ENCODE data around the gene AK9. TPM values are rescaled to one million over a fixed set of nuclear protein-coding genes. Genes with fewer than 3 reads are reported as not detected.

AK9 gene
- total and polyA plus RNA-seq, 2 of the 4 experiments (the other 2 are of a cell fraction), result 1.7 to 1.8 TPM

DNA sequence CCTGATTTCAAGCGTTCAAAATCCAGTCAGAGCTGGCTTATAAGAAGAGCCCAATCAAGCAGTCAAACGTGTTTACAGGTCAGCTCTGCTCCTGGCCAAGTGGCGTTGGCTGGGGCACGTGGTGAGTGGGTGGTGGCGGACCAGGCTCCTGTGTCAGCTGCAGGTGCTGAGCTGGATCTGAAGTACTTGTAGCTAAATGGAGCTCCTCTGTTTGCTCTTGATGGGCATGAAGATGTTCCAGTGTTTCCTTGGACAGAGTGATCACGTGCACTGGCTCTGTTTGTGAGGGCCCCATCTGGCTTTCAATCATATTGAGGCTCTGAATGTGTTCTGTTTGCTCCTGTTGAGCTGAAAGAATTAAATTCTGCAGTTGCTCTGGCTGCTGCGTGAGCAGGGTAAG, 225.2 kb downstream of the AK9 start:
- Histone ChIP-seq H3K4me3 (ENCODE audit: insufficient read depth, low read depth, low read length) (no peak overlapping the region), H3K9ac (ENCODE audit: low read depth, low read length) (no peak overlapping the region), H4K91ac (ENCODE audit: insufficient read depth, low read depth, low read length) (no peak overlapping the region), H4K5ac (ENCODE audit: low read depth, low read length) (no peak overlapping the region), H3K4ac (ENCODE audit: low read depth, low read length) (no peak overlapping the region), H2BK5ac (ENCODE audit: low read depth, low read length, poor library complexity, severe bottlenecking) (no peak overlapping the region), H3K27me3 (ENCODE audit: control insufficient read depth, insufficient read depth, low read length) (no peaks in the 10 kb centered on the region), H4K20me1 (ENCODE audit: insufficient read depth, low read length) (no peaks in the 10 kb centered on the region; the same call in 1 of the 2 replicates), H3K36me3 (ENCODE audit: control insufficient read depth, insufficient read depth, low read length) (peaks cover 35% of the 10 kb centered on the region), H2BK120ac (ENCODE audit: low read depth, low read length) (no peak overlapping the region), H2AK5ac (ENCODE audit: low read depth, low read length) (no peak overlapping the region), H3K9me3 (ENCODE audit: control insufficient read depth, insufficient read depth, low read length) (no peaks in the 10 kb centered on the region), H2BK20ac (ENCODE audit: low read depth, low read length) (no peak overlapping the region), H3K18ac (ENCODE audit: low read depth, low read length) (no peak overlapping the region), H3K4me2 (ENCODE audit: low read depth, low read length) (no peak overlapping the region), H2BK15ac (ENCODE audit: low read depth, low read length) (no peak overlapping the region), H3K4me1 (ENCODE audit: control insufficient read depth, insufficient read depth, low read length) (peaks cover 5% of the 10 kb centered on the region), H3K14ac (replicated peaks; ENCODE audit: low read depth, low read length) (no peak overlapping the region), H3K9me1 (ENCODE audit: insufficient read depth, low read length) (peaks cover 7% of the 10 kb centered on the region), H3K56ac (ENCODE audit: extremely low read depth, insufficient read depth, low read length) (no peak overlapping the region), H4K8ac (ENCODE audit: low read depth in 2 of 2, low read length in 2 of 2) (no peak overlapping the region), H2AK9ac (replicated peaks; ENCODE audit: low read depth, low read length, poor library complexity) (no peak overlapping the region), H3K23ac (ENCODE audit: low read depth, low read length) (no peak overlapping the region), H3K79me1 (ENCODE audit: low read depth in 1 of 2, low read length in 2 of 2) (peaks cover 15 to 39% of the 10 kb centered on the region in 2 experiments; a peak in 3 of 4 replicates), H3K27ac (ENCODE audit: insufficient read depth, low read length) (no peak overlapping the region), H2AFZ (replicated peaks; ENCODE audit: low read length, poor library complexity) (no peak overlapping the region)
- ATAC-seq (ENCODE audit: low read depth), result no peak
- CTCF ChIA-PET, result no interaction called here
- TF ChIP-seq RFX5 (IDR thresholded peaks at IDR 0.05; ENCODE audit: low read depth, low read length), result no peak
- TF ChIP-seq CTCF (conservative IDR thresholded peaks at IDR 0.05; ENCODE audit: low read depth, low read length), result no peak
- no peak for TF ChIP-seq CEBPB (IDR thresholded peaks at IDR 0.05; ENCODE audit: low read depth, low read length)
- TF ChIP-seq RAD21 (IDR thresholded peaks at IDR 0.05; ENCODE audit: low read length), result no peak
- TF ChIP-seq NFE2L2 (IDR thresholded peaks at IDR 0.05; ENCODE audit: low read depth, low read length), result no peak
- no peak for TF ChIP-seq MXI1 (IDR thresholded peaks at IDR 0.05; ENCODE audit: borderline replicate concordance, low read depth, low read length)
- TF ChIP-seq MAZ (IDR thresholded peaks at IDR 0.05; ENCODE audit: borderline replicate concordance, low read depth, low read length), result no peak
- no peak for TF ChIP-seq SMC3 (IDR thresholded peaks at IDR 0.05; ENCODE audit: low read depth, low read length)
- no peak for TF ChIP-seq FOS (IDR thresholded peaks at IDR 0.05; ENCODE audit: low read depth, low read length)
- TF ChIP-seq RCOR1 (IDR thresholded peaks at IDR 0.05; ENCODE audit: insufficient replicate concordance, low read length), result no peak
- TF ChIP-seq MAFK (IDR thresholded peaks at IDR 0.05; ENCODE audit: low read depth, low read length), result no peak
- no peak for TF ChIP-seq BHLHE40 (IDR thresholded peaks at IDR 0.05; ENCODE audit: low read depth, low read length)
- no peak for TF ChIP-seq CHD1 (IDR thresholded peaks at IDR 0.05; ENCODE audit: low read depth, low read length)
- TF ChIP-seq ELK1 (IDR thresholded peaks at IDR 0.05; ENCODE audit: borderline replicate concordance, low read depth, low read length), result no peak
- TF ChIP-seq POLR2A (IDR thresholded peaks at IDR 0.05; ENCODE audit: low read depth, low read length), result no peak
- TF ChIP-seq, protein P1, sequence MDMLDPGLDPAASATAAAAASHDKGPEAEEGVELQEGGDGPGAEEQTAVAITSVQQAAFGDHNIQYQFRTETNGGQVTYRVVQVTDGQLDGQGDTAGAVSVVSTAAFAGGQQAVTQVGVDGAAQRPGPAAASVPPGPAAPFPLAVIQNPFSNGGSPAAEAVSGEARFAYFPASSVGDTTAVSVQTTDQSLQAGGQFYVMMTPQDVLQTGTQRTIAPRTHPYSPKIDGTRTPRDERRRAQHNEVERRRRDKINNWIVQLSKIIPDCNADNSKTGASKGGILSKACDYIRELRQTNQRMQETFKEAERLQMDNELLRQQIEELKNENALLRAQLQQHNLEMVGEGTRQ (IDR thresholded peaks at IDR 0.05; ENCODE audit: low read depth, low read length), result no peak
- intact Hi-C loops (cut with micrococcal nuclease) (no loop called here), in situ Hi-C loops (cut with MboI; ENCODE audit: low sequenced_read_pairs) (no loop called here), dilution Hi-C loops (cut with HindIII; ENCODE audit: low sequenced_read_pairs, unreplicated experiment) (no loop called here)
- 100% methylated on average over 2 of the region's 7 CpGs; no CpG with 5 or more reads in 1 of the 2 experiments for WGBS, 2 experiments (ENCODE audit: extremely low coverage in 2 of 2, insufficient read length in 1 of 2)
- TSS peak; percentile 25 for BruUV-seq (replicated peaks)
- no peak for DNase-seq
- POLR2A ChIA-PET (ENCODE audit: unreplicated experiment), result no interaction called here
